GM21360 (cell line): Measurements from ENCODE around the gene ZC3H18.

Source experiments
- ATAC-seq: cut with Tn5 transposase; IDR thresholded peaks from one replicate; pipeline ENCODE4 v1.9.1; 2021; ENCODE audit warnings: mild to moderate bottlenecking, moderate library complexity; ENCODE audit not compliant: unreplicated experiment

Gene ZC3H18

DNA sequence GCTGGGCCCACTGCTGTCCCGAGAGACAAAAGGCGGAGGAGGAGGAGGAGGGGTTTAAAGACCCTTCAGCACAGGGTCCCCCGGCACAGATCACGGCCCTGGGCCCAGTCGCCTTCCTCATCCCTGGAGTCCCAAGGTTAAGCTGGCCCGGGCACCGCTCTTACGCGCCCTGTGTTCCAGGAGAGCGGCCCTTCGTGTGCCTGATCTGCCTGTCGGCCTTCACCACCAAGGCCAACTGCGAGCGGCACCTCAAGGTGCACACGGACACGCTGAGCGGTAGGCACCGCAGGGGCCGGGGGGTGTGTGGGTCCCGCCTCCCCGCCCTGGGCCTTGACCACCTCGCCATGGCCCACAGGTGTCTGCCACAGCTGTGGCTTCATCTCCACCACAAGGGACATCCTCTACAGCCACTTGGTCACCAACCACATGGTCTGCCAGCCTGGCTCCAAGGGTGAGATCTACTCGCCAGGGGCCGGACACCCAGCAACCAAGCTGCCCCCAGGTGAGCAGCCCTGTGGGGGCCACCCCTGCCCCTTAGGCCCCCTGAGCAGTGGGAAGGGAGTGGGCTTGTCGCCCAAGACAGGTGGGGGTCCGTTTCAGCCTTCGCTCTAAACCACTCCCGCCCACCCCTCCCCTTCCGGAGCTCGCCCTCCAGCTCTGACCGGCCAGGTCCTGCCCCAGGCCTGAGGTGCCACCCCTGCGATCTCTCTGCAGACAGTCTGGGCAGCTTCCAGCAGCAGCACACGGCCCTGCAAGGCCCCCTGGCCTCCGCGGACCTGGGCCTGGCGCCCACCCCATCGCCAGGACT lies 37.6 kb upstream of the ZC3H18 start:
- ATAC-seq = no peak

- ATAC-seq = no peak
Measured at GRCh38 chr16:88533381-88533917, 36.8 kb upstream of the ZC3H18 start.

DNA sequence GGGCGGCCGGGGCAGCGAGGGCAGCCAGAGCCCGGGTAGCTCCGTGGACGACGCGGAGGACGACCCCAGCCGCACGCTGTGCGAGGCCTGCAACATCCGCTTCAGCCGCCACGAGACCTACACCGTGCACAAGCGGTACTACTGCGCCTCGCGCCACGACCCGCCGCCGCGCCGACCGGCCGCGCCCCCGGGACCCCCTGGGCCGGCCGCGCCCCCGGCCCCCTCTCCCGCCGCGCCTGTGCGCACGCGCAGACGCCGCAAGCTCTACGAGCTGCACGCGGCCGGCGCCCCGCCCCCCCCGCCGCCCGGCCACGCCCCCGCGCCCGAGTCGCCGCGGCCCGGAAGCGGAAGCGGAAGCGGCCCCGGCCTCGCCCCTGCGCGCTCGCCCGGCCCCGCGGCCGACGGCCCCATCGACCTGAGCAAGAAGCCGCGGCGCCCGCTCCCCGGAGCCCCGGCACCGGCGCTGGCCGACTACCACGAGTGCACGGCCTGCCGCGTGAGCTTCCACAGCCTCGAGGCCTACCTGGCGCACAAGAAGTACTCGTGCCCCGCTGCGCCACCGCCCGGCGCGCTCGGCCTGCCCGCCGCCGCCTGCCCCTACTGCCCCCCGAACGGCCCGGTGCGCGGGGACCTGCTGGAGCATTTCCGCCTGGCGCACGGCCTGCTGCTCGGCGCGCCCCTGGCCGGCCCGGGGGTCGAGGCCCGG lies 36.1 kb upstream of the ZC3H18 start:
- peak; percentile 51 for ATAC-seq

DNA sequence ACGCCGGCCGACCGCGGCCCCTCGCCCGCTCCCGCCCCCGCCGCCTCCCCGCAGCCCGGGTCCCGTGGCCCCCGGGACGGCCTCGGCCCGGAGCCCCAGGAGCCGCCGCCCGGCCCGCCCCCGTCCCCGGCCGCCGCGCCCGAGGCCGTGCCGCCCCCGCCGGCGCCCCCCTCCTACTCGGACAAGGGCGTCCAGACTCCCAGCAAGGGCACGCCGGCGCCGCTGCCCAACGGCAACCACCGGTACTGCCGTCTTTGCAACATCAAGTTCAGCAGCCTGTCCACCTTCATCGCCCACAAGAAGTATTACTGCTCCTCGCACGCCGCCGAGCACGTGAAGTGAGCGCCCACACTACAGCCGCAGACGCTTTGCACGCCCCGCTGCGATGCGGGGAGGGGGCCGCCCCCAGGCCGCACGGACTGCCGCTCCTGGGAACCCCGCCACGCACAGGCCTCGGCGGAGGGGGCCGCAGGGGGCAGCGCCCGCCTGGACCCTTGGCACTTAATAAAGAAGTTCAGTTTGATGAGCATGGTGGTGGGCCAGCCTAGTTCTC lies 35.5 kb upstream of the ZC3H18 start:
- peak; percentile 22 for ATAC-seq

GRCh38 chr16:88535191-88535856 lies 34.9 kb upstream of the ZC3H18 start:
- no peak for ATAC-seq

GRCh38 chr16:88535857-88536222 lies 34.4 kb upstream of the ZC3H18 start:
- no peak for ATAC-seq

DNA sequence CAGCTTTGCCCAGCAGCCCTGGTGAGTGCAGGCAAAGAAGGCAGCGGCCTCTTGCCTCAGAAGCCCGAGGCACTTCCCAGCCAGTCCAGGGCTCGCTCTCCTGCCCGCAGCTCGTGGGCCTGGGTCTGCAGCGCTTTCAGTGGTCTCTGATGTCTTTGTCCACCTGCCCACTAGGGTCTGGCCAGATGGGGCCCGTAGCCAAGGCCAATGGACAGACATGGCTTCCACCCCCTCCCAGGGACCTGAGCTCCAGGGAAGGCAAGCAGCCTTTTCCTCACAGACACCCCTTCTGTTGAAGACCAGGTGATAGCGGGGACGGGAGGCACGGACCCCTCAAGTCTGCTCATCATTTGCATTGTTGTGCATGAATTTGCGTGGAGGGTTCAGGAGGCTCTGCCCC lies 33.7 kb upstream of the ZC3H18 start:
- no peak for ATAC-seq

DNA sequence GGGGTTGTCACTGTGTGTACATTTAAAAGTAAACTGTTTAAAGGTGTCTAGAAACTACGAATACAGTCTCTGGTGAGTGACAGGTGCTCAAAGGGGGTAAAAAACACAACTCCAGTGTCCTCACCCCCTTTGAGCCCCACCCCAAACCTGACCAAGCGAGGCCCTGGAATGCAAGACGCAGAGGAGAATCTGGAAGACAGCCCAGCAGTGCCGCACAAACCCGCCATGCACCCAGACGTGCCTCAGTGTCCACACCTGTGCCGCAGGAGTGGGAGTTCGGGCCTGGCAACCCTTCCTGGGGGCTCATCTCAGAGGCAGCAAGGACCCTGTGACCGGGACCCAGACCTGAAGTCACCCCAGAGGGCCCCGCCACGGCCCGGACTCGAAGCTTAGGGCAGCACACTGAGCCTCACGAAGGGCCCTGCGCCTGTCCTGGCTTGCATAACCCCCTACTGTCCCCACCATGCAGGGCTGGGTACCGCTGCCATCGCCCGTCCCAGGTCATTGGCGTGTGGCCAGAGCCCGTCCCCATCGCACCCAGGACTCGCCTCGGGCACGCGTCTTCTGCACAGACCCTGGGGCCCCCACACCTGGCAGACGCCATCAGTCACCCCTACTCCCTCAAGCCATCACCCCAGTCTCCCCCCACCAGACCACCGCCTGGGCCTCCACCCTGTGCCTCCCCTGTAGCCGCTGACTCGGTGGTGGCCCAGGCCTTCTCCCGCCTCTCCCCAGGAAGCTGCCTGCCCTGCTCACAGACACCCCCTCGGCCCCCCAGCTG lies 33.0 kb upstream of the ZC3H18 start:
- no peak for ATAC-seq

DNA sequence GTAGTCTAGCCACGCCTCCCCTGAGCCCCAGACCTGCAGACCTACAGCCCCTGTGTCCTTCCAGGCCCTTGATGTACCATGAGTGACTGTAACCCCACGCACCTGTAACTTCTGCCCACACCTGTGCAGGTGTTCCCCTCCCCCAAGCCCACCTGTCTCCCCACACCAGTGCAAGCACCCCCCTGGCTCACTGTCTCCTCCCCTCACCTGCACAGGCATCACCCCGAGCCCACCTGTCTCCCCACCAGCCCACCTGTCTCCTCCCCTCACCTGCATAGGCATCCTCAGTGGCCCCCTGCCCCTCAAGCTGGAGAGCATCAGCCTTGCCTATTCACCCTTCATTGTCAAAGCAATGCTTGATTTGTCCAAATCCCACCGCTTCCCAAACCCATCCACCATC lies 32.3 kb upstream of the ZC3H18 start:
- no peak for ATAC-seq

DNA sequence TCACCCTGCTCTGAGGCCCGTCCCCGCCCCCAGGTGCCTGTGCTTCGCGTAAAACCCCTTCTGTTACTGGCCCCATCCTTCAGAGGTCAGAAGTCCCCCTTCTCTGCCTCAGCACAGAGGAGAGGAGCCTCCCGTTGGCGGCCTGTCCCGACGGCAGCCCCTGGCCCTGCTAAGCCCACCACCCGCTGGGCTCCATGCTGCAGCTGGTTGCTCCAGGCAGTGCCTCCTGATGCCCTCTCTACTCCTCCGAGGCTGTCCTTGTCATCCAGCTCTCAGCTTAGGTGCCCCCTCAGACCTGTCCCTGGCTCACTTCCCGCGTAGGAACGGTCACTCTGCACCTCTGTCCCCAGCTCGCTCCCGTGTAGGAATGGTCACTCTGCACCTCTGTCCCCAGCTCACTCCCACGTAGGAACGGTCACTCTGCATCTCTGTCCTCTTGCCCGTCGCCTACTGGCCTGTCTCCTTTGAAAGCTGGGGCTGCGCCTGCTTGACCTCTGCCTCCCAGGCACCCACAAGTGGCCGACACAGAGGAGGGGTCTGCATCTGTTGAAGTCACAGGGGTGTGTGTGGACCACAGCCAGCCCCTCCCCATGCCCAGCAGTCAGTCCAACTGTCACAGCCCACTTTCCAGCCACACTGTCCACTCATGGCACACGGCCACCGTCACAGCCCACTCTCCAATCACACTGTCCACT lies 31.7 kb upstream of the ZC3H18 start:
- ATAC-seq = no peak

DNA sequence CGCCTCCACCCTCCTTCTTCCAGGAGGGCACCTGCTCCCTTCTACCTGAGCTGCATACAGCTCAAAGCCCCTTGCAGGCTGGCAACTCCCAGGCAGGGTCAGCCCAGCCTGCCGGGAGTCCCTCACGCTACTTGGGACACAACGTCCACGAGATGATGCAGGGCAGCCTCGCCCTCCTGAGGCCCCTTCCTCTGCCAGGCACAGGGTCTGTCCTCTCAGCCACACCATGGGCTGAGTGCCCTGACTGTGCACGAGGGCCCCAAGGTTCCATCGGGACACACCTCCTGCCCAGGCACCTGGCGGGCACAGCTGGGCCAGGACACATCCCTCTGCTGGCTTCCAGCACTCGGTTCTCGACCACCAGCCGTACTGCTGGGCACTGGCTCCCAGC lies 30.9 kb upstream of the ZC3H18 start:
- no peak for ATAC-seq

DNA sequence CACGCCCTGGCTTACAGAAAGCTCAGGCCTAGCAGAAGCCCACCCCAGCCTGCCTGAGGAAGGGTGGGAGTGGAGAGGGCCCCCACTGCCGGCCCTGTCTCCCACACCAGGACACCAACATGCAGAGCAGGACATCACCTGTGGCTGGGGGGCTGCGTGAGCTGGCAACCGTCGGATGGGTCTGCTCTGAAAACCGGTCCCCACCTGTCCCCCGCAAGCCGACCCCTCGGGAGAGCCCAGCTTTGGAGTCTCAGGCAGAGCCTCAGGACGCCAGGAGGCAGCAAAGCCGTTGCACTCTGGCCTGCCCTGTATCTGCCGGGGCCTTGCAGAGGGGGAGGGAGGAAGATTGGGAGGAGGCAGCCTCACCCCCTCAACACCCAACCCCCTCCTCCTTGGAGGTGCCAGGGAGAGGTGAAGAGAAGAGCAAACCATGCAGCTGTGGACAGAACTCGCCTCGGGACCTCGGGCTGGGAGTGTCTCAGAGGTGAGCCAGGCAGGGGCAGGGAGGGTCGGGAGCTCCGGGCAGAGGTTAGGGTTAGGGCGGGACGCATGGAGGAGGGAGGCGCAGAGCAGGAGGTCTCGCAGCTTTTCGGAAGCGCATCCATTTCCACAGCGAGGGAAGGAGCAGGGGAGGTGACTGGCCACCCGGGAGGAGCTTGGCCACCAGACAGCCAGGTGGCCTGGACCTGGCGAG lies 30.4 kb upstream of the ZC3H18 start:
- ATAC-seq = no peak

DNA sequence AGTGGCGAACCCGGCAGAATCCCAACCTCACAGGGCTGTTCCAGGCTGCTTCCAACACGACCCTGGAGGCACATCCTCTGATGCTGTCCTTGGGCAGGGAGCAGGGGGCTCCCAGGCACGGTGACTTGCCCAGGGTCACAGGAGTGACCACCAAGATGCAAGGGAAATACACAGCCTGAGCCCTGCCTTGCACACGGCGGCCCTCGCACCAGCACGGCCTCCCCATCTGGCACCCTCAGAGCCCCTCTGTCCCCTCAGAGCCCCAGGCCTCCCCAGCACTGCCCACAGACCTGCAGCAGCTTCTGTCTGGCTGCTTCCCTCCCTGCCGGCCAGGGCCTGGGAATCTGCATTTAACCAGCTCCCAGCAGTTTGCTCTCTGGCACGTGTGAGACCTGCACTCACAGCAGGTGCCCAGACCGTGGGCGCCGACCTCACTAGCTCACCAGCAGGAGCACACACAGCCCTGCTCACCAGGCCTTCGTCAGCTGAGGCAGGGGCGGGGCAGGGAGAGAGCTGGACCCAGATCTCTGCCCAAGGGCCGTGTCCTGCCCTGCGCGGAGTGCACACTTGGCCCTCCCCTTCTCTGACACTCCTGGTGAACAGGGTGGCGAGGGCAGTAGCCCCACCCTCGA lies 29.7 kb upstream of the ZC3H18 start:
- no peak for ATAC-seq

- ATAC-seq = no peak
Measured at GRCh38 chr16:88541831-88542616, 28.2 kb upstream of the ZC3H18 start.

- no peak for ATAC-seq
Measured at GRCh38 chr16:88543230-88543813, 26.9 kb upstream of the ZC3H18 start.

- ATAC-seq = no peak
Measured at GRCh38 chr16:88545781-88546180, 24.4 kb upstream of the ZC3H18 start.

GRCh38 chr16:88548131-88548874 lies 21.9 kb upstream of the ZC3H18 start:
- ATAC-seq = no peak
